Nephron progenitor cell (in vitro differentiated cells): ENCODE measurements around the gene KRT16.
A peak's percentile ranks its signal among the peaks of the same experiment; 100 is the strongest.
"Not testable (repeated sequence)": the region's sequence is repeated elsewhere in the genome, so short reads cannot be mapped to it uniquely, and the experiment has no call there.

Experiments used
- DNase-seq: peaks from one replicate; pipeline ENCODE4 v3.0.0; 2021
- H3K27ac Mint-ChIP-seq: 2 replicates; pipeline ENCODE4 v1.8.0; 2021; ENCODE audit warnings: mild to moderate bottlenecking, moderate library complexity, mixed read lengths
- H3K27me3 Mint-ChIP-seq: 2 replicates; pipeline ENCODE4 v1.8.0; 2021; ENCODE audit warnings: mild to moderate bottlenecking, low read depth, mixed read lengths; ENCODE audit not compliant: poor library complexity
- H3K36me3 Mint-ChIP-seq: 2 replicates; pipeline ENCODE4 v1.8.0; 2021; ENCODE audit warnings: low read depth, mixed read lengths
- H3K4me1 Mint-ChIP-seq: 2 replicates; pipeline ENCODE4 v1.8.0; 2021; ENCODE audit warnings: mixed read lengths
- H3K4me3 Mint-ChIP-seq: 2 replicates; pipeline ENCODE4 v1.8.0; 2021; ENCODE audit warnings: mild to moderate bottlenecking, moderate library complexity, mixed read lengths
- H3K9me3 Mint-ChIP-seq: 2 replicates; pipeline ENCODE4 v1.8.0; 2021; ENCODE audit warnings: mild to moderate bottlenecking, moderate library complexity, mixed read lengths
- CTCF ChIP-seq: fragments of 200-600 bp; sonication (generic); IDR thresholded peaks from 2 replicates; pipeline ENCODE4 v1.5.0; 2021; ENCODE audit warnings: antibody characterized with exemption

Gene KRT16

DNA sequence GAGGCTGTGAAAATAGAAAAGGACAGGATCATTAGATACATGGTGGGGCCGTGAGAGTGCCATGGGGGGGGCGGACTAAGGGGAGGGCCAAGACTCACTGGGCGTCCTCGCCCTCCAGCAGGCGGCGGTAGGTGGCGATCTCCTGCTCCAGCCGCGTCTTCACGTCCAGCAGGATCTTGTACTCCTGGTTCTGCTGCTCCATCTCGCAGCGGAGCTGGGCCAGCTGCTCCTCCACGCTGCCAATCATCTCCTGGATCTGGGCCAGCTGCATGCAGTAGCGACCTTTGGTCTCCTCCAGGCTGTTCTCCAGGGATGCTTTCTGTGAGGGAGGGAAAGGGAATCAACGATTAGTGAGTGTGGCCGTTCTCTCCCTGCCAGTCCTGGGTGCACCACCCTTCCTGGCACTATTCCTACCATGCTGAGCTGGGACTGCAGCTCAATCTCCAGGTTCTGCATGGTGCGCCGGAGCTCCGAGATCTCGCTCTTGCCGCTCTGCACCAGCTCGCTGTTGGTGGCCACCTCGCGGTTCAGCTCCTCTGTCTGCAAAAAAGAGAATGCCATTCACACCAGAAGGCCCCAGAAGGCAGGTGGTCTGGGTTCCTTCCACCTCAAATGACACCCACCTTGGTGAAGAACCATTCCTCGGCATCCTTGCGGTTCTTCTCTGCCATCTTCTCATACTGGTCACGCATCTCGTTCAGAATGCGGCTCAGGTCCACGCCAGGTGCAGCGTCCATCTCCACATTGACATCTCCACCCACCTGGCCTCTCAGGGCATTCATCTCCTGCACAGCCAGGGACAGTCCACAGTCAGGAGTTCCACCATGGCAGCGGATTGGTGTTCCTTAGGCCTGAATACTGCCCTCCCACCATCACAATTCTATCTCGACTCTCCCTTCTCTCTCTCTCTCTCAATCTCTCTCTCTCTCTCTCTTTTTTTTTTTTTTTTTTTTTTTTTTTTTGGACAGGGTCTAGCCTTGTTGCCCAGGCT lies 29.1 kb downstream of the KRT16 start:
- Mint-ChIP-seq H3K9me3 (no peaks in the 10 kb centered on the region), H3K36me3 (no peaks in the 10 kb centered on the region), H3K4me3 (no peak overlapping the region), H3K27ac (peak overlapping the region; percentile 87), H3K27me3 (peaks cover 42% of the 10 kb centered on the region), H3K4me1 (peaks cover 5% of the 10 kb centered on the region)
- DNase-seq = no peak
- TF ChIP-seq CTCF = no peak

DNA sequence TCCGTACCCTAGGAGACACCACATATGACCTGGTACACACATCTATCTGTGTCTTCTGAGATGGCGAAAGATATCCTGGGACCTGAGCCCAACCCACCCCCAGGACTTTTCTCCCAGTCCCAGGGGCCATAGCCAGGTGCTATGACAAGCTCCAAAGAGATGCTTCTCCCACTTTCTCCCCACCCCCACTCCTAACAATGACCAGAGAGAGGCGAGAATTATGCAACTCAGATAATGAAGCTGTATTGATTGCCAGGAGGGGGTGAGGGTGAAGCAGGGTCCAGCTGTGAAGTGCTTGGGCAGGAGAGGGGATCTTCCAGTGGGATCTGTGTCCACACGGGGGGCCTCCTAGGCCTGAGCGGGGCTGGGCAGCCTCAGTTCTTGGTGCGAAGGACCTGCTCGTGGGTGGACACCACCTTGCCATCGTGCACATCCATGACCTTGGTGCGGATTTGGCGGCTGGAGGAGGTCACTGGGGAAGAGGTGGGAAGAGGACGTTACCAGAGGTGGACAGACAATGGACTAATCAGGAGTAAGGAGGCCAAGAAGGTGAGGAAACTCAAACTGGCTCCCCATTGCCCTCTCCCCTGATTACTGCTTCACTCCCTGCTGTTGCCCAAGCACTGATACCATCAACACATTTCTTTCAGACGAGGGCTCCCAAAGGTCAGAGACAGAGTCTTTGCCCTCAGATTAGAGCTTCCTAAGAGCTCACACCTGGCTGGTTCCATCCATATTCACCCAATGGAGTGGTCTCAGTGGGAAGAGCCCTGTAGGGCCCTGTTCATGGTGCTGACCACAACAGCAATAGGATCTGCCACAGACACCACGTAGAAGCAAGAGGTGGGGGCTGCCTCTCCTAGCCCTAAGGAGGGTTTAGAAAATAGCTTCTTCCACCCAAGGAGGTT lies 30.3 kb downstream of the KRT16 start:
- H3K27ac Mint-ChIP-seq, DNase-seq, H3K4me3 Mint-ChIP-seq: not testable (repeated sequence)

GRCh38 chr17:41581366-41582060 lies 31.1 kb downstream of the KRT16 start:
- Mint-ChIP-seq H3K27ac (no peak overlapping the region), H3K4me1 (peaks cover 5% of the 10 kb centered on the region)

More for the DNA sequence above, 30.3 kb downstream of the KRT16 start:
- not testable (repeated sequence) for H3K4me1 Mint-ChIP-seq, H3K9me3 Mint-ChIP-seq, H3K36me3 Mint-ChIP-seq
- peaks cover 49% of the 10 kb centered on the region for H3K27me3 Mint-ChIP-seq

DNA sequence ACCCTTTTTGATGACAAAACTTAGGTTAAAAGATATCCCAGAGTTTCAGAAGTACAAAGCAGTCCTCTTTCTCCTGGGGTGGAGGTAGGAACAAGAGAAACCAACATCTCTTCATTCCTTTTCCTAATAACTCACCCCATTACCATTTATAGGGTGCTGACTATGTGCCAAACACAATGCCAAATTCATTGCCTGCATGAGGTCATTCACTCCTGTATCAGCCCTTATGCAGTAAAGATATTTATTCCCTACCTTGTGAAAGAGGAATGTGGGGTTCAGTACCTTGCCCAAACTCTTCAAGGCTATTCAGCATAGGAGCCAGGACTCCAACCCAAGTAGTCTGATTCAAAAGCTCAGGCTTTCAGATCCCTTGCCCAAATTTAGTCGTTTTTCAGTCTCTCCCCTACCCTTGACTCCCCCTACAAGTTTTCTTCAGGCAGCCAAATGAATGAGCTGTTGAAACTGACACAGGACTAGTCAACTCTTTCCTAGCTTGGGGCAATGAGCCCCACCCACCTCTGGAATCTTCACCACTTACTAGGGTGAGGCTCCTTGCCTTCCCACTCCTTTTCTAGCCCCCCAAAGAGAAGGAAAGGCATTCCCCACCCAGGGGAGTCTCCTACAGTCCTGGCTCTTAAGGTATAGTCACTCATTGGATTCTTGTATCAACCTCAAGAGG lies 31.7 kb downstream of the KRT16 start:
- peaks cover 46% of the 10 kb centered on the region for H3K27me3 Mint-ChIP-seq
- H3K4me3 Mint-ChIP-seq = no peak overlapping the region
- DNase-seq = no peak
- peaks cover 5% of the 10 kb centered on the region for H3K4me1 Mint-ChIP-seq
- H3K9me3 Mint-ChIP-seq = no peaks in the 10 kb centered on the region
- H3K36me3 Mint-ChIP-seq = no peaks in the 10 kb centered on the region
- no peak overlapping the region for H3K27ac Mint-ChIP-seq
- TF ChIP-seq CTCF = no peak

More at GRCh38 chr17:41581366-41582060, 31.1 kb downstream of the KRT16 start:
- no peak overlapping the region for H3K4me3 Mint-ChIP-seq
- no peaks in the 10 kb centered on the region for H3K9me3 Mint-ChIP-seq
- peaks cover 46% of the 10 kb centered on the region for H3K27me3 Mint-ChIP-seq
- H3K36me3 Mint-ChIP-seq = no peaks in the 10 kb centered on the region
- DNase-seq = no peak
- TF ChIP-seq CTCF = no peak

- Mint-ChIP-seq H3K4me3 (no peak overlapping the region), H3K27me3 (peaks cover 42% of the 10 kb centered on the region), H3K36me3 (no peaks in the 10 kb centered on the region), H3K4me1 (peaks cover 5% of the 10 kb centered on the region), H3K27ac (no peak overlapping the region), H3K9me3 (no peaks in the 10 kb centered on the region)
- DNase-seq = no peak
- TF ChIP-seq CTCF = no peak
Measured at GRCh38 chr17:41580244-41580575, 32.4 kb downstream of the KRT16 start.
